Urothelium cell line (cell line): Measurements from ENCODE around the gene KIF17.
"Not testable (repeated sequence)": the region's sequence is repeated elsewhere in the genome, so short reads cannot be mapped to it uniquely, and the experiment has no call there.

Source experiments
- DNase-seq: peaks from one replicate; pipeline ENCODE4 v3.0.0; 2011; ENCODE audit warnings: low spot score, mixed read lengths
- FAIRE-seq: peaks from 2 replicates; lab custom pipeline; 2011; peaks lifted over from hg19 to GRCh38; lab: Jason Lieb, UNC

The KIF17 gene

GRCh38 chr1:20728371-20729154 is 10.8 kb upstream of the KIF17 start:
- DNase-seq (no peak), FAIRE-seq (no peak)

- DNase-seq (no peak), FAIRE-seq (no peak)
Measured at GRCh38 chr1:20727746-20728316, 10.0 kb upstream of the KIF17 start.

DNA sequence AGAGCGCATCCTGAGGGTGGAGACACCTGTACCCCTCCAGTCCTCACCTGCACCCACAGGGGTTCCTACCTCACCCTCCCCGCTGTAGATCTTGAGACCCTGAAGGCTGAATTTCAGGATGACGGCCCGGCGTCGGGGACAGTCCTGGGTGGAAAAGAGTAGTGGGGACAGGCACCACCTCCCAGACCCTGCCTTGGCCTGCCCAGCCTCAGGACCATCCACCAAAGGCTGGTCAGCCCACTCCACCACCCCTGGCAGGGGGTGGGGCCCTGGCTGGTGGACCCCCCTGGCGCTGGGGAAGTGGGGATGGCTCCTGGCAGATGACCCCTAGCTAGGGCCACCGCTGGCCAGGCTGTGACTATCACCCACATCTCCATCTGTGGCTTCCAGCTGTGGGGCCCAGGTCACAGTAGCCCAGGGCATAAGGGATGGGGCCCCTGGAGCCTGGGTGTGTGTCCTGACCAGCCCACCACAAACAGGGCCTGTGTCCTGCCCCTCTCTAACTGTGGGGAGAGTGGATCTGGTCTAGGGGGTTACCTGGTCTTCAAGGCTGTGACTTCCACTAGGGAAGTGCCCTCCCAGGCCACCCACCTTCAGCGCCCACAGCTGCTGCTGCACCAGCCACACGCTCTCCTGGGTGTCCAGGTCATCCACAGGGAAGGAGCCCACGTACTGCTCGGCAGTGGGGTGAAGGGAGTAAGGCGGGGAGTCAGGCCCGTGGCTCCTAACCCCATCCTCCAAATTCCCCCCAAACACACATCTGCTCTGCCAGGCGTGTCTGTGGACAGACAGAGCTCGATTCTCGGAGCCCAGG is 9.3 kb upstream of the KIF17 start:
- FAIRE-seq (no peak), DNase-seq (no peak)

GRCh38 chr1:20726118-20726911 is 8.5 kb upstream of the KIF17 start:
- DNase-seq (no peak), FAIRE-seq (peak; percentile 32)

DNA sequence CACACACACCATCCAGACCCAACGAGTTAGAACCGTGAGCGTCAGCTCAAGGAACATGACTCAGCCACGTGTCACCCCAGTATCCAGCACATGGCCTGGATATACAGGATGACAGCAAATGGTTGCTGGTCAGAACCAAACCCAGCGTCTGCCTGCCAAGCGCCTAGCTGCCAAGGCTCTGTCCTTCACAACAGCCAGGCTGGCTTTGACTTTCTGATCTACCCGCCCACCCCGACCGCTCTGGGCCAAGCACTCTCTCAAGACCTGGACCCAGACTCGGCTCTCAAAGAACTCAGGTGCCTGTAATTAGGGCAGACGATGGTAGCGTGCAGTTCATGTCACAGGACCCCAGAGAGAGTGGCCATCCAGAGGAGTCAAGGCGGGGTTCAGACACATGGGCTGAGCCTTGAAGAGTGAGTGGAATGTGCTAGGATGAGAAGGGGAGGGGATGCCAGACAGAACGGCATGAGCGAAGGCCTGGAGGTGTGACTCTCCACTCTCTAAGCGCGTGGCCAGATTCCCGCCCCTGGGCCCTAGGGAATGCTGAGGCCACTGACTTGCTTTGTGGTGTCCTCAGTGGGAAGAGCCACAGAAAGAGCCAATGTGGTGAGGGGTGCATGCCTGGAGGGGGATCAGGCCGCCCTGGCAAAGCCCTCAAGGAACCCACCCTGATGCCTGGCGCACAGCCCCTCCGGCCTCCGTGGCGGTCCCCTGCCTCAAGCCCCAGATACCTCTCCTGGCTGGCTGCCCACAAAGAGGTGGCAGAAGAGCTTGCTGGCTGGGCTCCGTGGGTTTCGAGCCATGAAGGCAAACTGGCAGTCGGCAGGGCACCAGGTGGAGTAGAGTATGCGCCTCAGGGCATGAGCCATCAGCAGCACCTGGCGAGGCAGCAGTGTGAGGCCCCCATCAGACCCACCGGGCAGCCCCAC is 7.6 kb upstream of the KIF17 start:
- no peak for DNase-seq
- peak; percentile 35 for FAIRE-seq

- FAIRE-seq (no peak), DNase-seq (no peak)
Measured at GRCh38 chr1:20724364-20725188, 6.8 kb upstream of the KIF17 start.

DNA sequence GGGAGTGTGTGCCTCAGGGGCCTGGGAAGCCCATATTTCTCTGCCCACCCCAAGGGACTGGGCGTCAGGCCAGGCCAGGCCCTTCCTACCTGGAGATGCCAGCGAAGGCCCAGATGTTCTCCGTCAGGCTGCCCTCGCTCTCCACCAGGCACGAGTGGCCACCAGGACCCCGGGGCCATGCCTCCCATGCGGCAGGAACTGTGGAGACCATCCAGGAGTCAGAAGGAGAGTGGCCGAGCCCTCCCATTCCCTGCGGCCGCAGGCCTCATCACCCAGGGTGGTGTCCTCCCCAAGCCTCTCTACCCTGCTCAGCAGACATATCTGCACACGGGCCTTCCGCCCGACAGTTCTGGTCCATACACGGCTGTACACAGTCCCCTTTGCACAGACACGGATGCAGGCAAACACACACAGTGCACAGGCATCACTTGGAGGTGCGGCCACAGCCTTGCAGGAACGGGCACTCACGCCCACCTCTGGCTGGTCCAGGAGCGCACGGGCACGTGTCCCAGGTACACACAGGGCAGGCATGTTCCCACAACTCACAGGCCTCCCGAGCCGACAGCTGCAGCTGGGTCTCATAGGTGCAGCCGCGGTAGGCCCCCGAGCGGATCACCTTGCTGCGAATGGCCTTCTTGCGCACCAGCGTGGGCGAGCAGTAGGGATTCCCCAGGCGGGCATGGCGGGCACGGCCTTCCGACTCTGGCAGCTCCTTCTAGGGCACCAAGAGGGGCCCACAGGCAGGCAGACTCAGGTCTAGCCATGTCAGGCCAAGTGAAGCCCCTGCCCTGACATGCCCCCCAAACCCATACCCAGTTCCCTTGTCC is 5.9 kb upstream of the KIF17 start:
- DNase-seq, result no peak
- no peak for FAIRE-seq

DNA sequence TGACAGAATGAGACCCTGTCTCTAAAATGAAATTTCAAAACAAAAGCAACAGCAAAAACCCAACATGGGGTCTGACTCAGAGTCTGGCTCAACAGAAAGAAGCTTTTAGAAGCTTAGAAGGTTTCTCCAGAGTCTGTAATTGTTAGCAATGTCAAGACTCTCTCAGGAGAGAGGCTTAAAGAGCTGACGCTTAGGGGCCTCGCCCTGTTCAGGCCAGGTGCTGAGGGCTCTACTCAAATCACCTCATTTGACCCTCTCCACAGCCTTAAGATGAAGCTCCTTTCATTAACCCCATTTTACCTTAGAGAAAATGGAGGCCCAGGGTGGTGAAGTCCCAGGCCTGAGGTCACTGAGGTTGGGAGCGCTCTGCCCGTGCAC is 5.3 kb upstream of the KIF17 start:
- FAIRE-seq (no peak), DNase-seq (no peak)

DNA sequence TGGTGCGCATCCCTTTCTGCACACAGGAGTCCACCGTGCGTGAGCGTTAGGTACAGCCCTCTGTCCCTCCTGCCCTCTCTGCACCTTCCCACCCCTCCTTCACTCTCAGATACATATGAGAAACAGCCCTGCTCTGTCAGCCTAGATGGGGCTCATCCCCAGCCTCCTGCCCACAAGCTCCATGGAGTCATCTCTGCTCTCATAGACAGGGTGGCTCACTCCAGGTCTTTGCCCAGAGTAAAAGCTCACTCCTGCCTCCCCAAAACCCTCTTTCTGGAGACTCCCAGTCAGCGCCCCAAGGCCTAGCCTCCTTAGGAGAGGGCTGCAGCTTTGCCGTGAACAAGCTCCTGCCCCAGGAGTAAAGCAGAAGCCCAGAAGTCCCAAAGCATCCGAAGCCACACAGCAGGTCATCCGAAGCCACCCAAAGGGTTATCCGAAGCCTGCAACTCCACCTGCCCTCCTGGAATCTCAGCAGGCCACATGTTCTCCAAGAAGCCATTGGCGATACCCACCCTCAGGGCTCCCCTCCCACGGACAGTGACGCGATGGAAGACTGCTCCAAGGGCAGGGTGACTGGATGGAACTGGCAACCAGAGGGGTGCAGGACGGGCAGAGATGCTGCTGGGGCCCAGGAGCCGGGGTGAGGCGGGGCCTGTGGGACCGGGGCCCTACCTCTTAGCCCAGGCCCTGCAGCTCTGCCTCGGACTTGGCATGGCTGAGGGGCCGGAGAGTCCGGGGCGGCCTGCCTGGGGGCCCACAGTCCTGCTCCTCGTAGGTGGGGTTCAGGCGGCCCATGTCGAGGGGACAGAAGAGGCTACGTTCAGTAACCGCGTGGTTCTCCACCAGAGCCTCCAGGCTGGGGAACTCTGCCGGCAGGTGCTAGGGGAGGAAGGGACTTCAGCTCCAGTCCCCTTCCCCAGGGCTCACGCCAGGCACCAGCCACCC is 3.6 kb upstream of the KIF17 start:
- FAIRE-seq (no peak), DNase-seq (no peak)

DNA sequence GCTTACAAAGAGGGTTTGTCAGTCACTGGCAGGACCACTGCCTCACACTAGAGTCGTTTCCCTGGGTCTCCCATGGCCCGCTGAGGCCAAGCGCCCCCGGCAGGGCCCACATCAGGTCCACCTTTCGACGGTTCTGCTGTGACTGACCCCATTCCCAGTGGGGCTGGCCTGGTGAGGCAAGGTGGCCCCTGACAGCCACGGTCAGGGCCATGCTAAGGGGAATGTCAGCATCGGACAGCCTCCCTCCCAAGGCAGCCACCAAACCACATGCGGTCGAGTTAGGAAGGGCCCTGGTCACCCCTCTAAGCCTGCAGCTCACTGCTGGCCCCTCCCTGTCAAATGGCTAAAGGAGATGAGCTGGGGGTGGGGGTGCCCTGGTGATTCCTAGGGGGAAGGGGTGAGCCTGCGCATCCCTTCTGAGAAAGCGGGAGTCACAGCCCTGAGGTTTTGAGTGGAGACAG is 2.9 kb upstream of the KIF17 start:
- FAIRE-seq, result no peak
- no peak for DNase-seq

DNA sequence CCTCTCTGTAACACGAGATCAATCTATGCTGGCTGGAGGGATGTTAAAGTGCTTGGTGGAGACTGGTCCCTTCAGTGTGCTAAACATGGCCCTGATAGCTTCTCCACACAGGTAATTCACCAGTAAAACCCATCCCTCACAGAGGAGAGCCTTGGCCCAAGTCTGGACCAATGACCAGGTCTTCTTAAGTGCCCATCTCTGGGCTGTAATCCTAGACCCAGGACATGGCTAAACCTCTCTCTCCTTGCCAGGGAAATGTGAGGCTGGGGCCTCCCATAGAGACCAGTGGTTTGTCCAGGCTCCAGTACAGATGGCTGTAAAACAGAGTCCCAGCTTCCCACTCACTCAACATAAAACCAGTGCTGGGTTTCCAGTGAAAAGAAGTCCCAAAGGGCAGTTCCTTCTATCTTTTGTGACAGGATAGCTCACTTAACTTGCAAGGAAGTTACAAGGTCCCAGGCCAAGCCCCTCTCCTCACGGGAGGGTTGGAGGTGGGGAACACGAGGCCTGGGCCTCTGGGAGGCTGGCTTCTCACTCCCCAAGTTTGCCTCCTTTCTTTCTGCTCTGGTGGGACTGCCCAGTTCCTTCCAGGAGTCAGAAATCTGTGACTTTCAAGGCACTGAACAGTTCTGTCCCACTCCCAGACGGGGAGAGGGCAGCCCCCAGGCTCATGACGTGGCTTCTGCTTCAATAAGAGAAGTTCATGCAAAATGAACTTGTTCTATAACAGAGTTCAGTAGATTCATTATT is 2.2 kb upstream of the KIF17 start:
- no peak for DNase-seq

GRCh38 chr1:20719261-20719660 is 1.5 kb upstream of the KIF17 start:
- no peak for DNase-seq
- FAIRE-seq, result no peak

More for the DNA sequence above, 2.2 kb upstream of the KIF17 start:
- no peak for FAIRE-seq

- not testable (repeated sequence) for FAIRE-seq
Measured at GRCh38 chr1:20718343-20718882, 606 bp upstream of the KIF17 start.

GRCh38 chr1:20716232-20716631 is 1.6 kb downstream of the KIF17 start:
- no peak for FAIRE-seq

More at GRCh38 chr1:20718343-20718882, 606 bp upstream of the KIF17 start:
- not testable (repeated sequence) for DNase-seq

DNA sequence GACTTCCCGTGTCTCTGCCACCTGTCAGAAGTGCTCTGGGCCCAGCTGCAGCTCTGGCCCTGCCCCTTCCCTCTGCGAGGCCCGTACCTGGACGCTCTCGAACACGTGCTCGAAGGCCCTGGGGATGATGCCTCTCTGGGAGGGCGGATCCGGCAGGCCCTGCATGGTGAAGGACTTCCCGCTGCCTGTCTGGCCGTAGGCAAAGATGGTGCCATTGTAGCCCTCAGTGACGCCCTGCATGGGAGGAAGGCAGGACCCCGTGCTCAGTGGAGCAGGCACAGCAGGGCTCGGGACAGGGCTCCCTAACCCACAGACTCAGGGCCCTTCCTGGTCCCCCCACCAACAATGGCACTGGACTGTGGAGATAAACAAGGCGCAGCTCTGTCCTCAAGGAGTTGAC is 2.4 kb downstream of the KIF17 start:
- no peak for DNase-seq
- no peak for FAIRE-seq

More at GRCh38 chr1:20716232-20716631, 1.6 kb downstream of the KIF17 start:
- no peak for DNase-seq

DNA sequence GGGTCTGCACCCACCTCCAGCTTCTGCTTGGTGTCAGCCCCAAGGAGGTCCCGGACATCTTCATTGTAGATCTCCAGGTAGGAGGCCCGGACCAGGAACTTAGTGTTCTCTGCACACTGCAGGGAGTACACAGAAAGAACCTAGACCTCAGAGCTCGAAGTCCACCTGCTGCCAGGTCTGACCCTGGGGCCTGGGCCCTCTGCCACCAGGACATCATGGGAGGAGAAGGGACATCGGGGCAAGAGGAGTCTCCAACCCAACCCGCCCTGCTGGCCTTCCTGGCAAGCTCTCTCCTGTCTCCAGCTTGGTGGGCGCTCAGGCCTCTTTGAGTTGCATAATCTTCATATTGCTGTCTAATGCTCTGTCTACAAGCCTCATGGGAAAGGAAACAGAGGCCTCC is 4.4 kb downstream of the KIF17 start:
- DNase-seq (no peak), FAIRE-seq (no peak)
